Central memory CD4-positive, alpha-beta T cell (primary cell): ENCODE results near the gene SCIN.
"Not testable (repeated sequence)": the region's sequence is repeated elsewhere in the genome, so short reads cannot be mapped to it uniquely, and the experiment has no call there.

ENCODE experiments used
- DNase-seq: peaks from one replicate; pipeline ENCODE4 v3.0.0; 2022
- total RNA-seq, 3 experiments: gene quantifications; one replicate each; lab custom pipeline; 2026; lab: John Stamatoyannopoulos, UW

Gene SCIN
- total RNA-seq: 0.07 to 1.7 (median 0.22) reads per million in 3 experiments

DNA sequence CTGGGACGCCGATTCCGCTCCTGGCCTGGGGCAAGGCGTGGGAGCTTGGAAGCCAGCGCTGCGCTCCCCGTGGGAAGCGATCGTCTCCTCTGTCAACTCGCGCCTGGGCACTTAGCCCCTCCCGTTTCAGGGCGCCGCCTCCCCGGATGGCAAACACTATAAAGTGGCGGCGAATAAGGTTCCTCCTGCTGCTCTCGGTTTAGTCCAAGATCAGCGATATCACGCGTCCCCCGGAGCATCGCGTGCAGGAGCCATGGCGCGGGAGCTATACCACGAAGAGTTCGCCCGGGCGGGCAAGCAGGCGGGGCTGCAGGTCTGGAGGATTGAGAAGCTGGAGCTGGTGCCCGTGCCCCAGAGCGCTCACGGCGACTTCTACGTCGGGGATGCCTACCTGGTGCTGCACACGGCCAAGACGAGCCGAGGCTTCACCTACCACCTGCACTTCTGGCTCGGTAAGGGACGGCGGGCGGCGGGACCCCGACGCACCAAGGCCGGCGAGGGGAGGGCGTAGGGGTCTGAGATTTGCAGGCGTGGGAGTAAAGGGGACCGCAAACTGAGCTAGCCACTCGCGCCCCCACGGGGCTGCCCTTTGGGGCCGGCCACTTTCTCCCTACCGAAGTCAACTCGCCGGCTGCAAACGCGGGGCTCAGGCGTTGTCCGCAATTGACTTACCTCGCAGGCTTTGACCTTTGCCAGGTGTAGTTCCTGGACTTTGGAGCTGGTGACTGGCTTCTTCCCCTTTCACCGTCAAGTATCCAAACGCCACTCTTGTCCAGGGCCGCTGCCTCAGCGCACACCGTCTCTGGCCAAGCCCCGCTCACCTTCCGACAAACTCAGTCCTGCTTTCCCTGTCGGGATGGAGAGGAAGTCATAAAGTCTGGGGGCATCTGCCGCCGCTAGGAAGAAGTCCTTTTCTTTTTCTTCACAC lies at the start of gene SCIN:
SCIN (plus strand) TSS at position 187 of the 928 bp plus-strand sequence; CDS start at position 254, 67 bp downstream.
- DNase-seq: peak; percentile 9

- peak; percentile 21 for DNase-seq
Observed at GRCh38 chr7:12524794-12525386, 45.6 kb upstream of the SCIN start.

DNA sequence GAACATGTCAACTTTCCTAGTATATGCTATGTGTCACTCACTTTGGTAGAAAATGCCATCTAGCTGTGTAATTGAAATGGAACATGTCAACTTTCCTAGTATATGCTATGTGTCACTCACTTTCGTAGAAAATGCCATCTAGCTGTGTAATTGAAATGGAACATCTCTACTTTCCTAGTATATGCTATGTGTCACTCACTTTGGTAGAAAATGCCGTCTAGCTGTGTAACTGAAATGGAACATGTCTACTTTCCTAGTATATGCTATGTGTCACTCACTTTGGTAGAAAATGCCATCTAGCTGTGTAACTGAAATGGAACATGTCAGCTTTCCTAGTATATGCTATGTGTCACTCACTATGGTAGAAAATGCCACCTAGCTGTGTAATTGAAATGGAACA lies 43.8 kb upstream of the SCIN start:
- not testable (repeated sequence) for DNase-seq

- not testable (repeated sequence) for DNase-seq
Observed at GRCh38 chr7:12527670-12528069, 42.9 kb upstream of the SCIN start.

GRCh38 chr7:12529971-12530710 lies 40.4 kb upstream of the SCIN start:
- DNase-seq: no peak

DNA sequence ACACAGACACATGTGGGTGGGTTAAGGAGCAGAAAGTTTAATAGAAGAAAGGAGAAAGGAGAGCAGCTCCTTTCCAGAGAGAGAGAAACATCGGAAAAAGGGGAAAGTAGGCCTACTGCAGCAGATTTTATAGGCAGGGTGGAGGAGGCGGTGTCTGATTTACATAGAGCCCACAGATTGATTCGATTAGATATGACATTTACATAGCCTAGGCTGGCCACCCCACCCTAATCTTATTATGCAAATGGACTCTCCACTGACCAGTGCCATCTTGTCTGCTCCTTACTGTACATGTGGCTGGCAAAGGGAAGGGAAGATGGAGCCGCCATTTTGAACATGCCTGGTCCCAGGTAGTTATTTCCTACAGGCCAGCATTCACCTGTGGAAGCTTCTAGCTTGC lies 38.7 kb upstream of the SCIN start:
- no peak for DNase-seq

DNA sequence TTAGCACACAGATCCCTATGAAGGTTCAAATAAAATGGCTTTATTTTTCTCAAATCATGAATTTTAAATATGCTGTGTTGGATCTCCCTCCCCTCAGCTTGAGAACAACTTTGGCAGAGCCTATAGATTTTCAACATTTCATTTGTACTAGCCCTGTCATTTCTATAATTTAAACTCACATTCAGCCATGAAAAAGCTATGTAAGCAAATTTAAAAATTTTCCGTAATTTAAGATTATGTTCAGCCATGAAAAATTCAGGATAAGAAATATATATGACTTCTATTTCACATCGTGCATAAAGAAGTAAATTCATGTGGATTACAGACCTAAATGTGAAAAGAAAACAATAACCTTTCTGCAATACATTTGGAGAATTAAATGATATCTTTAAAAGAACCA lies 36.5 kb upstream of the SCIN start:
- no peak for DNase-seq

- DNase-seq: no peak
Observed at GRCh38 chr7:12539681-12540080, 30.8 kb upstream of the SCIN start.

DNA sequence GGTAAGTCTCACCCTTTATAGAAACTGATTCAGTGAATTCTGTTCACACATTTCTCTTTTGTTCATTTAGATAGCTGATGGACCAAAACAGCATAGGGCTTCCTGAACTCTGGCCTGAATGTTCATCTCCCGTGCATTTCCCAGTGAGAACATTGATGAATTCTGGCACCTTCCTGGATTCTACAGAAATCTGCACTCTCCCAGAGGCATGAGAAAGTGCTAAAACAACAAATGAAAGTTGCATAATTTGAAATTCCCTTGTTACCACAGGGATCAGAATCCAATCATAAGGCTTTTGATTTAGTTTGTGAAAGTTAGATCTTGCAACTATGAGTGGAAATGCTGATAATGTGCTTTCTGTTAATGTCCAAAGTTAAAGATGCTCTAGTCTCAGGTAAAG lies 29.7 kb upstream of the SCIN start:
- no peak for DNase-seq

DNA sequence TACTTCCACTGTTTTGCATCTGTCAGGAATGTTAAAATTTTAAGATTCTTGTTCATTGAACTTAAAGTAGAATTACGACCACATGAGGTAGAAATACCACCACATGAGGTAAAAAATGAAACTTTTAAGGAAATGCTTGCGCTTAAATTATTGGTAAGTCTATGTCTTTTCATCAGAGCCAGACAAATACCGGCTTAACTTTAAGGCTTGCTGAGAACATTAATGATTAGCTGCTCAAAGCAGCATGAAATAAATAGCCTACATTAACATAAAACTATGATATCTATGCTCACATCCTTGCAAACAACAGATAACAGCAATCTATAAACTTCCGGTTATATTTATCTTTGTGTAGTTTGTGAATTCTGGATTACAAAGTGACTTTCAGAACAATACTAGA lies 26.9 kb upstream of the SCIN start:
- DNase-seq: no peak

- no peak for DNase-seq
Observed at GRCh38 chr7:12549106-12549505, 21.4 kb upstream of the SCIN start.

- DNase-seq: no peak
Observed at GRCh38 chr7:12550956-12551355, 19.6 kb upstream of the SCIN start.

DNA sequence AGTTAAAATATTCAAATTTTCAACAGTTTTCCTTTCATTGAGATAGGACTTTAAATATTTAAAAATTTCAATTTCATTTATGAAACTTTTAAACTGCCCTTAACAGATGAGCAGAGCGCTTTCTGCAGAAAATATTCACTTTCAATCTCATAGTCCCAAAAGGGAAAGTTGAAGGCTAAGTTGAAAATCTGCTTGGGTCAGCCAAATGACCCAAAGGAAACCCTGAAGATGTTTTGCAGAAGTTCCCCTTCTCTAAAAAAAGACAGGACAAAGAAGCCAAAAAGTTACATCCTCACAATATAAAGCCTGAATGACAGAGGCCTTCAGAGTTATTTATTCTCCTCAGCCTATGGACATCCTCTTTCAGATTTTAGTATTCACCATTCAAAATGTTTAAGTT lies 17.6 kb upstream of the SCIN start:
- DNase-seq: no peak

- DNase-seq: no peak
Observed at GRCh38 chr7:12553416-12553815, 17.1 kb upstream of the SCIN start.

GRCh38 chr7:12554351-12554750 lies 16.2 kb upstream of the SCIN start:
- no peak for DNase-seq

- no peak for DNase-seq
Observed at GRCh38 chr7:12554872-12555271, 15.6 kb upstream of the SCIN start.

GRCh38 chr7:12555695-12556094 lies 14.8 kb upstream of the SCIN start:
- not testable (repeated sequence) for DNase-seq

GRCh38 chr7:12556139-12556792 lies 14.3 kb upstream of the SCIN start:
- not testable (repeated sequence) for DNase-seq

DNA sequence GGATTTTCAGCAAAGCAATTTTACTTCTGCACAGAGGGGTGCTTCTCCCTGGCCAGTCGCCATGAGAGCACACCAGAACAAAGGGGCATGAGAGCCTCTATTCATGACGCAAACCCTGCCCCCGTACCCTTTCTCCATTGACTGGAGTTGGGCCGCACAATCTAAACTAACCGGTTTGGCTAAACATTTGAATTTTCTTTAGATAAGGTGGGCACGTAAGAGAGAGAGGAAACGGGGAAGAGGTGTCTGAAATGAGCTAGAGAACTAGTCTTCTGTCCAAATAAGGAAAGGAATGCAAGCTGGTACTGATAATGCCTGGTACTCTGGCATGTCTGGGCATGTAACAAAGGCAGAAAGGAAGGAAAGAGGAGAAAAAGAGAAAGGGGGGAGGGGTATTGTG lies 13.2 kb upstream of the SCIN start:
- no peak for DNase-seq

GRCh38 chr7:12564996-12565764 lies 5.3 kb upstream of the SCIN start:
- DNase-seq: no peak

DNA sequence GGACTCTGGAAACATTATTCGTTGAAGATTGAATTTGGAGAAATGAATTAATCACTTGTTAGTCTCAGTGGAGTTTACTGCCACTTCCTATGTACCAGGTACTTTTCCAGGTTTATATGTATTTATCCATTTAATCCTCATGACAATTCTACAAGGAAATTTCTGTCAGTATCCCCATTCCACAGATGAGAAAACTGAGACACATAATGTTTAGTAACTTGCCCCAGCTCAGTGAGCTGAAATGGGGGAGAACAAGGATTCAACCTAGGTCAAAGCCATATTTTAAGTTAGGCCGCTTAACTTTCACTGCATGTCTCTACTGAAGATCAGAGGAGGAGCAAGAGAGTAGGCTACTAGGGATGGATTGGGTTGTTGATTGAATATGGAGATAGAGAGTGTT lies 4.6 kb upstream of the SCIN start:
- no peak for DNase-seq

GRCh38 chr7:12567015-12567414 lies 3.5 kb upstream of the SCIN start:
- DNase-seq: no peak
